ENCODE measurements around the gene F11. TPM values are rescaled to one million over a fixed set of nuclear protein-coding genes. Genes with fewer than 3 reads are reported as not detected.

Gene F11
- total and polyA plus RNA-seq, 2 of the 13 experiments (the other 11 are each of a cell fraction or from before 2014, with no cell fraction given), result 35.1 to 58.0 TPM

DNA sequence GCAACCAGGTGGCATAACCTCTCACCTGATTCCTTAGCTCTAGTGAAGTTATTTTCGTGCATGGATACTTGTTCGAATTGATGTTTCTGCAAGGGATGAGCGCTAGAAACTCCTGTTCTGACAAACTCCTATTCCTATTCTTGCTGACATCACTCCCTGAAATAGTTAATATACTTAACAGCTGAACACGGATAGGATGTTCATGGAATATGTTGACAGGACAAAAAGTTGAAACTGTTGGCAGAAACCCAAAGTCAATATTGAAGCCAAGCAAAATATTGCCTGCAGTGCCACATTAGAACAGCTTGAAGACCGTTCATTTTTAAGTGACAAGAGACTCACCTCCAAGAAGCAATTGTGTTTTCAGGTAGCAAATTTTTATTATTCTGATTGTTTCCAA is 38.8 kb upstream of the F11 start, which contains the start of gene KLKB1:
KLKB1 (plus strand) TSS at position 287 of the 400 bp plus-strand sequence. CDS start 689 bp downstream, outside the sequence.
- peaks cover 25% of the 10 kb centered on the region for H3K4me1 ChIP-seq (ENCODE audit: insufficient read depth, low read length)
- peak; percentile 58 for FAIRE-seq
- BruUV-seq (replicated peaks), result no TSS peak
- no peak within 1 kb of the TSS for H3K9ac ChIP-seq (ENCODE audit: insufficient read depth, low read depth, low read length)
- intact Hi-C loops (cut with micrococcal nuclease; ENCODE audit: unreplicated experiment), result no loop called here
- peaks cover 0 to 1% of the 10 kb centered on the region in 2 experiments; a peak in 1 of 5 replicates for H3K27me3 ChIP-seq (ENCODE audit: control insufficient read depth in 1 of 2, insufficient read depth in 2 of 2, low read length in 2 of 2)
- H2AFZ ChIP-seq (ENCODE audit: low read length), result no peak within 1 kb of the TSS
- peak within 1 kb of the TSS in 2 of 3 experiments; percentile 2 to 3; a peak in 2 of 6 replicates for H3K4me3 ChIP-seq (replicated peaks in 1 of 3; ENCODE audit: insufficient read depth in 1 of 3, low read depth in 2 of 3, low read length in 3 of 3)
- peak; percentile 64 for DNase-seq (ENCODE audit: low spot score)
- no peaks in the 10 kb centered on the region for H4K20me1 ChIP-seq (ENCODE audit: insufficient read depth, low read length)
- ChIA-PET POLR2A (interaction anchor here (1.0 kb wide), 1 partner anchor 33 kb away, joined by 4 read pairs; no protein-coding TSS in a partner anchor), CTCF (ENCODE audit: low intra/inter-chr PET ratio, low total read pairs) (no interaction called here)
- peak; percentile 82 for ATAC-seq
- H3K4me2 ChIP-seq (ENCODE audit: low read depth, low read length), result peak within 1 kb of the TSS; percentile 56
- in situ Hi-C loops (cut with HindIII; ENCODE audit: extremely low pct_ligation_motif_present, low pct_unique_long_range_greater_than_20kb), result no loop called here
- 40% methylated on average over 5 of the region's 5 CpGs for WGBS (ENCODE audit: low lambda C conversion rate)
- peaks cover 8% of the 10 kb centered on the region; the same call in 1 of the 2 replicates for H3K9me3 ChIP-seq (ENCODE audit: low read length)
- no peaks in the 10 kb centered on the region for H3K79me2 ChIP-seq (ENCODE audit: insufficient read depth, low read length)
- no peak within 1 kb of the TSS for H3K27ac ChIP-seq (ENCODE audit: extremely low read length, insufficient read depth, low read length)
- H3K36me3 ChIP-seq (replicated peaks in 1 of 2; ENCODE audit: control insufficient read depth in 1 of 2, insufficient read depth in 2 of 2, low read length in 2 of 2), result no peaks in the 10 kb centered on the region
- no peak for TF ChIP-seq MBNL3 (CRISPR knock-in tag; conservative IDR thresholded peaks at IDR 0.05)
- TF ChIP-seq, protein P1, sequence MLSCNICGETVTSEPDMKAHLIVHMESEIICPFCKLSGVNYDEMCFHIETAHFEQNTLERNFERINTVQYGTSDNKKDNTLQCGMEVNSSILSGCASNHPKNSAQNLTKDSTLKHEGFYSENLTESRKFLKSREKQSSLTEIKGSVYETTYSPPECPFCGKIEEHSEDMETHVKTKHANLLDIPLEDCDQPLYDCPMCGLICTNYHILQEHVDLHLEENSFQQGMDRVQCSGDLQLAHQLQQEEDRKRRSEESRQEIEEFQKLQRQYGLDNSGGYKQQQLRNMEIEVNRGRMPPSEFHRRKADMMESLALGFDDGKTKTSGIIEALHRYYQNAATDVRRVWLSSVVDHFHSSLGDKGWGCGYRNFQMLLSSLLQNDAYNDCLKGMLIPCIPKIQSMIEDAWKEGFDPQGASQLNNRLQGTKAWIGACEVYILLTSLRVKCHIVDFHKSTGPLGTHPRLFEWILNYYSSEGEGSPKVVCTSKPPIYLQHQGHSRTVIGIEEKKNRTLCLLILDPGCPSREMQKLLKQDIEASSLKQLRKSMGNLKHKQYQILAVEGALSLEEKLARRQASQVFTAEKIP (CRISPR knock-in tag; IDR thresholded peaks at IDR 0.05; ENCODE audit: borderline replicate concordance), result no peak
- no peak for TF ChIP-seq ZNF724P (CRISPR knock-in tag; IDR thresholded peaks at IDR 0.05; ENCODE audit: borderline replicate concordance)
- no peak for TF ChIP-seq ZNF503 (CRISPR knock-in tag; IDR thresholded peaks at IDR 0.05)
- no peak for TF ChIP-seq ZSCAN31 (CRISPR knock-in tag; IDR thresholded peaks at IDR 0.05; ENCODE audit: low read depth)
- TF ChIP-seq PATZ1 (CRISPR knock-in tag; IDR thresholded peaks at IDR 0.05), result no peak
- TF ChIP-seq BCL6 (CRISPR knock-in tag; IDR thresholded peaks at IDR 0.05), result 0 out of 2 replicates have a peak, but pooled peaks have one; percentile 17
- no peak for TF ChIP-seq ATF6 (CRISPR knock-in tag; conservative IDR thresholded peaks at IDR 0.05)
- TF ChIP-seq AGO2 (optimal IDR thresholded peaks at IDR 0.05; ENCODE audit: low read depth, low read length), result no peak
- TF ChIP-seq, protein P2, sequence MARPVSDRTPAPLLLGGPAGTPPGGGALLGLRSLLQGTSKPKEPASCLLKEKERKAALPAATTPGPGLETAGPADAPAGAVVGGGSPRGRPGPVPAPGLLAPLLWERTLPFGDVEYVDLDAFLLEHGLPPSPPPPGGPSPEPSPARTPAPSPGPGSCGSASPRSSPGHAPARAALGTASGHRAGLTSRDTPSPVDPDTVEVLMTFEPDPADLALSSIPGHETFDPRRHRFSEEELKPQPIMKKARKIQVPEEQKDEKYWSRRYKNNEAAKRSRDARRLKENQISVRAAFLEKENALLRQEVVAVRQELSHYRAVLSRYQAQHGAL (CRISPR knock-in tag; IDR thresholded peaks at IDR 0.05; ENCODE audit: not compliant biosample characterization), result no peak
- no peak for TF ChIP-seq RFXAP (CRISPR knock-in tag; IDR thresholded peaks at IDR 0.05; ENCODE audit: borderline replicate concordance)
- TF ChIP-seq MAX (IDR thresholded peaks at IDR 0.05), result no peak
- TF ChIP-seq ATRX (CRISPR knock-in tag; IDR thresholded peaks at IDR 0.05; ENCODE audit: borderline replicate concordance), result no peak
- no peak for TF ChIP-seq KLF12 (CRISPR knock-in tag; IDR thresholded peaks at IDR 0.05; ENCODE audit: borderline replicate concordance)
- TF ChIP-seq SMARCE1 (IDR thresholded peaks at IDR 0.05; ENCODE audit: borderline replicate concordance), result no peak

Data from HepG2 (cell line).